NCI-H2227 (cell line): Measurements from ENCODE around the gene IARS2.
"Not testable (repeated sequence)": the region's sequence is repeated elsewhere in the genome, so short reads cannot be mapped to it uniquely, and the experiment has no call there.

ENCODE experiments used
- DNase-seq: peaks from one replicate; lab custom pipeline; 2025; ENCODE audit not compliant: unreplicated experiment; lab: John Stamatoyannopoulos, UW

IARS2 gene

DNA sequence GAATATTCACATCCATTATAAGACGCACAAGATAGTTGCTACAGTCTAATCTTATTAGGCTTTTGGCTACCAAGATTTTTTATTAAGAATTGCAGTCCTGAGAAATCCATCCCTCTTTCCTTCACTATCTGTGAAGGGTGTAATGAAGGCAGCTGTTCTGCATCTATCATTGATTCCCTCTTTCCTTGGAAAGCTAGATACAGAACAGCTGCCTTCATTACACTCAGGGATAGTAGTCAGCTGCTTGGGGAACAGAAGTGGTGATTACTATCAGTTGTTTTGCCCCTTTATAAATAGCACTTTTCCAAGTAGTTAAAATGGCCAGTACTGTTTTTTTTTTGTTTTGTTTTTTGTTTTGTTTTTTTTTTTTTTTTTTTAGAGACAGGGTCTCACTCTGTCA lies 70.2 kb downstream of the IARS2 start:
- no peak for DNase-seq

DNA sequence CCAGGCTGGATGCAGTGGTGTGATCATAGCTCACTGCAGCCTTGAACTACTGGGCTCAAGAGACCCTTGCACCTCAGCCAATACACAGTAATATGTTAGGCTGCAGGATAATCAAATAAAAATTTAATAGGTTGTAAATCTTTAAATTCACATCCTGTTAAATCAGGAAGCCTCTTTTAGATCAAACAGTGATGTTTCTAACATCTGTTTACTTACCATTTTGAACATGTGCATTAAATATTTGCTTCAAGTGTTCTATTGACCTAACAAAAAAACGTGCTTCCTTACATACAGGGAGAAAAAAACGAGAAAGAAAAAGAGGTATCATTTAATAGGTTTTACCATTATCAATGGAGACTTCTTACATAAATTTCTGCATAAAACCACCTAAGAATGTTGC lies 70.6 kb downstream of the IARS2 start:
- no peak for DNase-seq

DNA sequence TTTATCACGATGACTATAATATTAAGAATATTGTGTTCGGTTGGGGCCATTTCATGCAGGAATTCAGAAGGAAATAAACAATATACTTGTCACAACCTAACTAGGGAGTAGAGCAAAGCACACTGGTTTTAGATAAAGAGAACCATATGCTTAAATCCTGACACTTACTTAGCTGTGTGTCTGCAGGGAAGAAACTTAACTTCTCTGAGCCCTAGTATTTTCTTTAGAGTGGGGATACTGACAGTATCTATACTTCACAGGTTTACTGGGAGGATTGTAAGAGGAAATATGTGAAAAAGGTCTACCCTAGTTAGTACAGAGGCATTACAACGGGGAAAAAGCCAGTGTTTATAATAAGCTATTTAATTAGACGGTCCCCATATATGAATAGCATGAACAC lies 72.9 kb downstream of the IARS2 start:
- no peak for DNase-seq

GRCh38 chr1:220169887-220170286 lies 76.0 kb downstream of the IARS2 start:
- not testable (repeated sequence) for DNase-seq

DNA sequence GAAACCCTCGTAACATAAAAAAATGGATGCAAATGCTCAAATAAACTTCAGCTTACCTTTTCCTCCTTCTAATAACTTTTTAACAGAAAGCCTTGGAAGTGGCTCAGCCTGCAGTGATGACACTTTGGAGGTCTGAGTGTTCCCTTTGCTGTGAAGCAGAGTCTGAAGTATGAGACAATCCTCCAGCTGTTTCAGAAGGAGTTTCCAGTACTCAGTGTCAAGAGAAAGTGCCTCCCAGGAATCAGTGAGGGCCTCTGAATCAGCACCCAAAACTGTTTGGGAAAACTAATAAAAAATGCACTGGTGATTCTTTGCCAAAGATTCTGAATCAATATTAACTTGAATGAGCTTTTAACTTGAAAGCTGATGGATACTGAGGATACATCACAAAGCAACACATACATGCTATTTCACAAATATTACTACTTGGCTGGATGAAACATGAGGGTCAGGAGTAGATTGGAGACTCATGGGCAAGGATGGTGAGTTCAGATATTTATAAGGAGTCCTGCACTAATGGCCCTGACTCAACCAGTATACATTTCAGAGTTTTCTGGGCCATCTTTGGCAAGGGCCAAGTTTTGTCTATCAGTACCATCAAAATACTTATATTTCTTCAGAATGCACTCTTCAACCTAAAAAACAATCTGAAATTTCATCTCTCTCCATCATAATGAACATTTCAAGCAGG lies 77.0 kb downstream of the IARS2 start:
- no peak for DNase-seq

GRCh38 chr1:220176540-220176939 lies 82.6 kb downstream of the IARS2 start:
- DNase-seq: no peak

- no peak for DNase-seq
These were observed 88.2 kb downstream of the IARS2 start for GRCh38 chr1:220182111-220182510.

DNA sequence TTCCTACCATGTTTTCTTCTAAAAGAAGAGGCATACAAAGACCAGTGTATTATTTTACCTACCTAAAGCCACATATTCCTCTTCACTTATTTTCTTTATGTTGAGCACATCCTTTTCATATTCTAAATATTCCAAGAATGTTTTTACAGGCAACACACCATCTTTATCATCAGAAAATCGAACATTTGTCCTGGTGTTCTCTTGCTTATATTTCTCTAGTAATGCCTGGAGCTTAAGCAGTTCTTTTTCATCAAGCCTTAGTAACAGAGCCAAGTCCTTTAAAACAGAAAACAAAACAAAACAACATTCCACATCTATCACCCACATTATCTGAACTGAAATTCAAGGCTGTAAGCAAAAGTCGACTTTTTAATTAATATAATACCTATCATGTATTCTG lies 88.7 kb downstream of the IARS2 start:
- no peak for DNase-seq

DNA sequence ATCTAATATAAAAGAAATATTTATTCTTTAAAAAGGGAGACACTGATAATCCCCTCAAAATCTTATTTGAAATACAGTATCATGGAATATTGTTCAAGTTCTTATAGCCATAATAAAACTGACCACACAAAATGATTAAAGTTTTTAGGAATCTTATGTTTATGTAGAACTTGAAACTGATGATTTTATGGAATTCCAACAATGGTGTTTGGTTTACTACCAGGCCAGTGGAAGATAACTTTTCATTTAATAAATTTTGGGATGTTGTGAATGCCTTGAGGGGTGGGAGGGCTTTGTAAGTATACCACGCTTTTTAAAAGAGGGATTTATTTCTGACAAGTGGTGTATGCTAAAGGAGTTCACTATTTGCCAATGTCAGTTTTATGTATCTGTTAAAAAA lies 90.6 kb downstream of the IARS2 start:
- no peak for DNase-seq

DNA sequence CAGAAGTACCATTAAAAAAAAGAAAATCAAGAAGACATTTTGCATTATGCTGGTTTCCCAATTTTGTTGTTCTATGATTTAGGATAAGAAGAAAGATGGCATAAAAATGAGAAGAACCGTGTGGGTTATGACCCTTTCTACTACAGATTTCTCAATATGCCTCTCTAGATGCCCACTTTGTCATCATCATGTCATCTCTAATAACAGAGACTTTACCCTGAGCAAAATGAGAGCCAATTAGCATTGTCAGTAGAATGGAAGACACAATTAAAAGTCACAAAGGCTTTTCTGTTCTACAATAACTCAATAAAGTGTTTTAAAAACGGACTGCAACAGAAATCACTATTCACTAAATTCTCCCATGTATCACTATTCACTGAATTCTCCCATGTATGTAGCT lies 92.8 kb downstream of the IARS2 start:
- DNase-seq: peak; percentile 27

GRCh38 chr1:220188538-220188937 lies 94.6 kb downstream of the IARS2 start:
- DNase-seq: no peak

DNA sequence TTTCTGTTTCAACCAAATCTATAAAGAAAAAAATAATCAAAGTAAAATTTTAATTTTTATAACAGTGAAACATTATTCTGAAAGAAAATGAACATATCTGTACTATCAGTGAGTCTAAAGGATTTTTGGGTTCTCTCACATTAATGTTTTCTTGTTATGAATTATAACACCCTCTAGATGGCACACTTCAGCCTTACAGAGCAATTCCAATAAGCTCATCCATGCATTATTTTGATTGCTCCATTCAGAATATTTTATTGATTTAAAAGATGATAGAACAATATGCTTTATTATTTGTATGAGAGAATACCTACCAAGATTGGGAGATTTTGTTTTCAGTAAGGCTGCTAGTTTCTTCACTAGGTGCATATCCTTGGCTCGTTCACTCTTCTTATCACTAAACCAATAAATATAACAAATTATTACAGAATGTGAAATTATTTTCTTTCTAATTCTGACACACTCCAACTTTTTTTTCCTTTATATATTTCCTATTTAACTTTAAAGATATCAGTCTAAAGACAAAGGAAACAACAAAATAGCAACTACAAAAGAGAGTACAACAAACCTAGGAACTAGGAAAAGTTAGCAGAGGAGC lies 95.9 kb downstream of the IARS2 start:
- peak; percentile 39 for DNase-seq

DNA sequence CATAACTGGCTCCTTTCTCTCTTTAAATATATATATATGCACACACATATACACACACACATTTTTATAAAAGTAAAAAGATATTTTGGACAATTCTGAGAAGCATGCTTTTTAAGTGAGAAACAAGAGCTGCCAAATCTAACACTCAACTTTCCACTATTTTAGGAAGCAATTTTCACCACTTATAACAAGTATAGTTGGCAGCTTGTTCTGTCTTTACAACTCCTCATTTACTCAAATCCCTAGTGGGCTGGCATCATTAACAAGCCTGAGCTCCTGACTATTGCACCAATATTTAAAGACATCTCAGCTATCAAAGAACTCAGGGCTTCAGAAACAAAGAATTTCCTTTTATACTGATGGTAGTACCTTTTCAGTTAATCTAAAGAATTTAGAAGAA lies 101.8 kb downstream of the IARS2 start:
- no peak for DNase-seq
